Activated CD4-positive, alpha-beta T cell treated with anti-CD3 and anti-CD28 coated beads, Interleukin-2, amount 10 ng/mL, durations not matched to agents 7 days and 5 days (primary cell): Measurements from ENCODE around the gene MSMB. TPM values are rescaled to one million over a fixed set of nuclear protein-coding genes. Genes with fewer than 3 reads are reported as not detected.

ENCODE experiments used
- CTCF ChIA-PET: fragments of 350-600 bp; sonication (Branson Sonifier 250); formaldehyde crosslinking; loops from one replicate; lab custom pipeline; 2021; ENCODE audit warnings: antibody characterized with exemption; lab: Charles Lee
- POLR2A ChIA-PET: fragments of 350-600 bp; sonication (Branson Sonifier 250); formaldehyde crosslinking; loops from one replicate; lab custom pipeline; 2021; ENCODE audit warnings: antibody characterized with exemption; lab: Charles Lee
- DNase-seq: peaks from one replicate; pipeline ENCODE4 v3.0.0-alpha.2; 2020
- H3K27ac Mint-ChIP-seq: one replicate; pipeline ENCODE4 v1.8.0; 2021; ENCODE audit warnings: mild to moderate bottlenecking, moderate library complexity, mixed read lengths
- H3K27me3 Mint-ChIP-seq: one replicate; pipeline ENCODE4 v1.8.0; 2021; ENCODE audit warnings: mixed read lengths
- H3K36me3 Mint-ChIP-seq: one replicate; pipeline ENCODE4 v1.8.0; 2021; ENCODE audit warnings: low read depth, mixed read lengths
- H3K4me1 Mint-ChIP-seq: one replicate; pipeline ENCODE4 v1.8.0; 2021; ENCODE audit warnings: mixed read lengths
- H3K4me3 Mint-ChIP-seq: one replicate; pipeline ENCODE4 v1.8.0; 2021; ENCODE audit warnings: mild to moderate bottlenecking, moderate library complexity, mixed read lengths
- H3K9me3 Mint-ChIP-seq: one replicate; pipeline ENCODE4 v1.8.0; 2021; ENCODE audit warnings: mixed read lengths
- total RNA-seq, 2 experiments: library from RNA; stranded (reverse); gene quantifications; one replicate each; pipeline ENCODE4 v1.2.3, GENCODE V29; 2021

Gene MSMB
- total RNA-seq, 2 experiments from 2014 or later = not detected

DNA sequence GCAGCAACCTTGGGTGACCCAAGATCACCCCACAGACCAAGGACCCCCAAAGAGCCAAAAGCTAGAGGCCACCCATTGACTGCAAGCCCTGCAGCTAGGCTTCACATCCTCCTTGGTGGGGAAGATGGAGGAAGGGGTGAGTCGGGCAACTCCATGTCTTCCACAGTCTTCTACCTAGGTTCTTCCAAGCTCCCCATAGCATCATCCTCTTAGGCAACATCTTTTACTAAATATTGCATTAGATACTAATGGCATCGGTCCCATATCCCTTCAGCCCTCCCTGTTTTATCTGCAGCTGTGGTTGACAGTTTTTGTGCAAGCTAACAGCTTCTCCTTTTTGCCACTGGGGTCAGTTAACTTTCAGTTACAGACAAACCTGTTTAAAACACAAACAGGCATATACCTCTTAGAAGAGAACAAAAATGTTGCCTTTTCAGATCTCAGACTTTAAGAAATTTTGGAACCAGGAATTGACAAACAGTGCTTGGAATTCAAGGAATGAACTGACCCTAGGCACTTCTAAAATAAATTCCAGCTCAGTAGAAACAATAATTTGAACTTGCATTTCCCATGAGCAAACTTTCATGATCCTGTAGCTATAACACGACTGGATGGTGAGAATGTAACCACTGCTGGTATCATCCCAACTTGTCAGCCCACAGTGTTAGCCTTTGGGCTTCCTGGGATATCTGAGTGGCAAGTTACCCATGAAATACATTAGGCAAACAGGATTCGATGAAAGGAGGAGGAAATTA is 33.9 kb upstream of the MSMB start:
- Mint-ChIP-seq H3K27me3 (peaks cover 5% of the 10 kb centered on the region), H3K27ac (no peak overlapping the region), H3K36me3 (no peaks in the 10 kb centered on the region), H3K4me3 (no peak overlapping the region), H3K4me1 (peaks cover 31% of the 10 kb centered on the region), H3K9me3 (peaks cover 2% of the 10 kb centered on the region)
- ChIA-PET POLR2A (interaction anchor here (0.5 kb wide), 1 partner anchor 425 kb away, joined by 3 read pairs; no protein-coding TSS in a partner anchor), CTCF (no interaction called here)
- DNase-seq = no peak

- Mint-ChIP-seq H3K27ac (peak overlapping the region; percentile 85), H3K36me3 (no peaks in the 10 kb centered on the region), H3K4me3 (no peak overlapping the region), H3K4me1 (peaks cover 30% of the 10 kb centered on the region), H3K27me3 (peaks cover 3% of the 10 kb centered on the region), H3K9me3 (peaks cover 2% of the 10 kb centered on the region)
- DNase-seq = no peak
- ChIA-PET CTCF (interaction anchor here (1.0 kb wide), 1 partner anchor 9 kb away, joined by 4 read pairs; no protein-coding TSS in a partner anchor), POLR2A (no interaction called here)
Measured at GRCh38 chr10:46077731-46078413, 31.8 kb upstream of the MSMB start.

- Mint-ChIP-seq H3K27ac (peak overlapping the region; percentile 85), H3K4me3 (no peak overlapping the region)
Measured at GRCh38 chr10:46077141-46077554, 31.1 kb upstream of the MSMB start.

DNA sequence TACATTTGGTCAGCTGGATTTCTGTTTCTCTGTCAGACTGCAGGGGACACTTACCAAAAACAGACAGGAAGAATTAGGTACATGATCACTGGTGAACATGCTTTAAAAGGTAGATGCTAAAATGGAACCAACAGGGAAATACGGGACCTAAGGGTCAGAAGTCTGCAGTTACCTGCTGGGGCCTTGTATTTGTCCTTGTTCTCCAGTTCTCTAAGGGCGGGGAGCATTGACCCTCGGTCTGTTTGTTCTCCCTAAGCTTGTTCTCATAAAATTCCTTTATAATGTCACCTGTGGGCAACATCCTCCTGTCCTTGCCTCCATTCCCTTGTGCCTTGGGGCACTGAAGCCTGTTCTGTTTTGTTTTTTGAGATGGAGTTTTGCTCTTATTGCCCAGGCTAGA is 29.8 kb upstream of the MSMB start:
- H3K27me3 Mint-ChIP-seq = no peaks in the 10 kb centered on the region
- peaks cover 2% of the 10 kb centered on the region for H3K36me3 Mint-ChIP-seq
- ChIA-PET CTCF (interaction anchor here (0.6 to 1.5 kb wide), 3 partner anchors 8 to 13 kb away, joined by 4 read pairs; no protein-coding TSS in a partner anchor), POLR2A (no interaction called here)
- H3K27ac Mint-ChIP-seq = no peak overlapping the region
- peaks cover 25% of the 10 kb centered on the region for H3K4me1 Mint-ChIP-seq
- no peaks in the 10 kb centered on the region for H3K9me3 Mint-ChIP-seq
- no peak for DNase-seq
- H3K4me3 Mint-ChIP-seq = no peak overlapping the region

More at GRCh38 chr10:46077141-46077554, 31.1 kb upstream of the MSMB start:
- CTCF ChIA-PET = interaction anchor here (1.0 to 1.5 kb wide), 2 partner anchors 9 to 12 kb away, joined by 4 read pairs; no protein-coding TSS in a partner anchor
- Mint-ChIP-seq H3K9me3 (no peaks in the 10 kb centered on the region), H3K4me1 (peaks cover 30% of the 10 kb centered on the region), H3K27me3 (peaks cover 3% of the 10 kb centered on the region), H3K36me3 (no peaks in the 10 kb centered on the region)
- POLR2A ChIA-PET = no interaction called here
- no peak for DNase-seq

DNA sequence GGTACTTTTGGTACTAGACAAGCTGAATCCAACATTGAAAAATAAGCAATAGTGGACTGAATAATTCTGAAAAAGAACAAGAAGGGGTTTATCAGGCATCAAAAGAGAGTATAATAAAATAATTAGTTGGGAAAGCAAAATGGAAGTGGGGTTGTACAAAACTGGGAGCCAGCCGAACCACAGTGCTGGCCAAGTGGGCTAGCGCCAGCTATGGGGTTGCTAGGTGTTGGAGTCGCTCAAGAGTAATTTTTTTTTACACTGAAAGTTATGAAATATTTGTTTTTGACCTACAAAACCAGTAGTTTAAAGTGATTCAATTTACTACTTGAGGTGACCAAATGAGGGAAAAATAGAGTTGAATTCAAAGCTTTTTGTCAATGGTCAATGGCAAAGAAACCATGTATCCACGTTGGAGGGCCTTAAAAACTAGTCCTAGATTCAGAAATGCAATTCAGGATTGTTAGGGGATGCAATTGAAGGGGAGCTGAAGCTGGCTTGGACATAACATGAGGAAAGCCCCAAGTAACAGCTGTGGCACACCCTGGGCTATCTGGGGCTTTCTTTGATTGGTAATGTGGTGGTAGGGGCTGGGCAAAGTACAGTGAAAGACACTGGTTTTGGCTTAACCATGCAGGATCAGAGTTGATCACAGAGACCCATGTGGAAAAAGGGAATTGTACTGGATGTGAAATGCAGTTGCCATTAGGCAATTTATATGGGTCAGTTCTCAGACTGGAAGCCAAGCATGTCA is 28.3 kb upstream of the MSMB start:
- no peak overlapping the region for H3K4me3 Mint-ChIP-seq
- POLR2A ChIA-PET = no interaction called here
- DNase-seq = no peak
- H3K27me3 Mint-ChIP-seq = no peaks in the 10 kb centered on the region
- CTCF ChIA-PET = no interaction called here
- peaks cover 24% of the 10 kb centered on the region for H3K4me1 Mint-ChIP-seq
- H3K36me3 Mint-ChIP-seq = peaks cover 2% of the 10 kb centered on the region
- no peak overlapping the region for H3K27ac Mint-ChIP-seq
- H3K9me3 Mint-ChIP-seq = no peaks in the 10 kb centered on the region

DNA sequence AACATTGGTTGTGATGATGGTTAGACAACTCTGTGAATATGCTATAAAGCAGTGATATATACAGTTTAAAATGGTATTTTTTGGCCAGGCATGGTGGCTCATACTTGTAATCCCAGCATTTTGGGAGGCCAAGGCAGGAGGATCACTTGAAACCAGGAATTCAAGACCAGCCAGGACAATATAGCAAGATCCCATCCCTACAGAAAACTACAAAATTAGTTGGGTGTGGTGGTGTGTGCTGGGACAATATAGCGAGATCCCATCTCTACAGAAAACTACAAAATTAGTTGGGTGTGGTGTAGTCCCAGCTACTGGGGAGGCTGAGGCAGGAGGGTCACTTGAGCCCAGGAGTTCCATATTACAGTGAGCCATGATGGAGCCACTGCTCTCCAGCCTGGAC is 27.5 kb upstream of the MSMB start:
- H3K27me3 Mint-ChIP-seq = no peaks in the 10 kb centered on the region
- H3K36me3 Mint-ChIP-seq = peaks cover 2% of the 10 kb centered on the region
- ChIA-PET POLR2A (no interaction called here), CTCF (no interaction called here)
- H3K27ac Mint-ChIP-seq = no peak overlapping the region
- DNase-seq = no peak
- H3K4me3 Mint-ChIP-seq = no peak overlapping the region
- H3K9me3 Mint-ChIP-seq = no peaks in the 10 kb centered on the region
- H3K4me1 Mint-ChIP-seq = peaks cover 24% of the 10 kb centered on the region

- H3K36me3 Mint-ChIP-seq = peaks cover 2% of the 10 kb centered on the region
- ChIA-PET POLR2A (no interaction called here), CTCF (no interaction called here)
- H3K4me3 Mint-ChIP-seq = no peak overlapping the region
- H3K4me1 Mint-ChIP-seq = peaks cover 6% of the 10 kb centered on the region
- H3K27me3 Mint-ChIP-seq = no peaks in the 10 kb centered on the region
- no peak overlapping the region for H3K27ac Mint-ChIP-seq
- no peaks in the 10 kb centered on the region for H3K9me3 Mint-ChIP-seq
- DNase-seq = no peak
Measured at GRCh38 chr10:46070749-46071148, 24.7 kb upstream of the MSMB start.

- POLR2A ChIA-PET = no interaction called here
- peaks cover 2% of the 10 kb centered on the region for H3K36me3 Mint-ChIP-seq
- H3K27me3 Mint-ChIP-seq = no peaks in the 10 kb centered on the region
- H3K9me3 Mint-ChIP-seq = no peaks in the 10 kb centered on the region
- H3K4me1 Mint-ChIP-seq = peaks cover 6% of the 10 kb centered on the region
- no peak overlapping the region for H3K27ac Mint-ChIP-seq
- CTCF ChIA-PET = interaction anchor here (1.1 kb wide), 1 partner anchor 23 kb away, joined by 4 read pairs; the partner anchor contains the start of gene MSMB
- no peak for DNase-seq
- no peak overlapping the region for H3K4me3 Mint-ChIP-seq
Measured at GRCh38 chr10:46069771-46070463, 23.8 kb upstream of the MSMB start.

- H3K36me3 Mint-ChIP-seq = peaks cover 2% of the 10 kb centered on the region
- POLR2A ChIA-PET = no interaction called here
- CTCF ChIA-PET = interaction anchor here (1.8 kb wide), 1 partner anchor 8 kb away, joined by 4 read pairs; no protein-coding TSS in a partner anchor
Measured at GRCh38 chr10:46068905-46069304, 22.8 kb upstream of the MSMB start.

DNA sequence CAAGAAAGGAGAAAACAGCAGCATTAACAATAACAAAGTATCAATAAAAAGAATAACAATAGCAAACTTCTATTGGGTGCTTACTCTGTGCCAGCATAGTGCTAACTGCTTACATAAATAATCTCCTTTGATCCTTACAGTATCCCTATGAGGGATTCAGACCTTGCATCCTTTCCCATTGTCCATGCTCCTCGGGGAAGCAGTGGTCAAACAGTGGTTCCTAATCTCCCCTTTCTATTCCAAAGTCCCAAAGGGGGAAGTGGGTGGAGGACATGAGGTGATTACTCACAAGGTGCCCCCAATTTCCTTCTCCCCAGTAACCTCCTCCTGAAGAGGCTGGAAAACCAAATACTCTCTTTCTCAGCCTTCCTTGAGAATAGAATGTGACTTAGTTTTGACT is 22.0 kb upstream of the MSMB start:
- H3K4me3 Mint-ChIP-seq = no peak overlapping the region
- H3K36me3 Mint-ChIP-seq = peaks cover 2% of the 10 kb centered on the region
- H3K27ac Mint-ChIP-seq = no peak overlapping the region
- no peak for DNase-seq
- H3K27me3 Mint-ChIP-seq = no peaks in the 10 kb centered on the region
- CTCF ChIA-PET = interaction anchor here (1.8 kb wide), 1 partner anchor 9 kb away, joined by 4 read pairs; no protein-coding TSS in a partner anchor
- peaks cover 6% of the 10 kb centered on the region for H3K4me1 Mint-ChIP-seq
- POLR2A ChIA-PET = no interaction called here
- no peaks in the 10 kb centered on the region for H3K9me3 Mint-ChIP-seq

More at GRCh38 chr10:46068905-46069304, 22.8 kb upstream of the MSMB start:
- H3K4me1 Mint-ChIP-seq = peaks cover 6% of the 10 kb centered on the region
- H3K9me3 Mint-ChIP-seq = no peaks in the 10 kb centered on the region
- no peak for DNase-seq
- H3K27me3 Mint-ChIP-seq = no peaks in the 10 kb centered on the region
- no peak overlapping the region for H3K27ac Mint-ChIP-seq
- H3K4me3 Mint-ChIP-seq = no peak overlapping the region

GRCh38 chr10:46064269-46064817 is 18.3 kb upstream of the MSMB start:
- H3K27me3 Mint-ChIP-seq = no peaks in the 10 kb centered on the region
- no peak overlapping the region for H3K4me3 Mint-ChIP-seq
- H3K4me1 Mint-ChIP-seq = no peaks in the 10 kb centered on the region
- no peak for DNase-seq
- H3K36me3 Mint-ChIP-seq = no peaks in the 10 kb centered on the region
- H3K27ac Mint-ChIP-seq = no peak overlapping the region
- H3K9me3 Mint-ChIP-seq = no peaks in the 10 kb centered on the region
- CTCF ChIA-PET = interaction anchor here (0.6 kb wide), 1 partner anchor 10 kb away, joined by 3 read pairs; no protein-coding TSS in a partner anchor
- POLR2A ChIA-PET = no interaction called here
